NCI-H1105 (cell line): ENCODE results near the gene RAB35.

Source experiments
- DNase-seq: peaks from one replicate; lab custom pipeline; 2025; lab: John Stamatoyannopoulos, UW

The RAB35 gene

GRCh38 chr12:120132863-120133385, 16.4 kb upstream of the RAB35 start:
- DNase-seq: no peak

- DNase-seq: no peak
These were observed 15.7 kb upstream of the RAB35 start for GRCh38 chr12:120132054-120132836.

- no peak for DNase-seq
These were observed 14.6 kb upstream of the RAB35 start for GRCh38 chr12:120131116-120131515.

DNA sequence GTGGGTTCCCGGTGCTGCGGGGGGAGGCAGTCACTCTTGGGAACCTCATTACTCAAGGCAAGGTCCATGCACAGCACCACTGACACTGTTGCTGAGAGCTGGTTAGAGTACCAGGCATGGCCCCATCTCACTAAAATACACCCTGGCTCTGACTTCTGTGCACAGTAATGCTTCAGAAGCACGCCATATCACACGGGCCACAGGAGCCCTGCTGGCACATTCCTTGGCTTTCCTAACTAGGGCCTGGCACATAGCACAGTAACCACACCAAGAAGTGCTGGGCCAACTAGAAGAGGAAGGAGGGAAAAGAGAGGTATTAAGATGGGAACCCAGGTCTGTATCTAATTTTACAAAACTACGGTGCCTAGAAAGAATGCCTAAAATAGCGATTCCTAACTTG, 13.5 kb upstream of the RAB35 start:
- DNase-seq: no peak

GRCh38 chr12:120126635-120127005, 10.1 kb upstream of the RAB35 start:
- no peak for DNase-seq

- DNase-seq: no peak
These were observed 9.5 kb upstream of the RAB35 start for GRCh38 chr12:120125792-120126634.

GRCh38 chr12:120125029-120125428, 8.5 kb upstream of the RAB35 start:
- no peak for DNase-seq

DNA sequence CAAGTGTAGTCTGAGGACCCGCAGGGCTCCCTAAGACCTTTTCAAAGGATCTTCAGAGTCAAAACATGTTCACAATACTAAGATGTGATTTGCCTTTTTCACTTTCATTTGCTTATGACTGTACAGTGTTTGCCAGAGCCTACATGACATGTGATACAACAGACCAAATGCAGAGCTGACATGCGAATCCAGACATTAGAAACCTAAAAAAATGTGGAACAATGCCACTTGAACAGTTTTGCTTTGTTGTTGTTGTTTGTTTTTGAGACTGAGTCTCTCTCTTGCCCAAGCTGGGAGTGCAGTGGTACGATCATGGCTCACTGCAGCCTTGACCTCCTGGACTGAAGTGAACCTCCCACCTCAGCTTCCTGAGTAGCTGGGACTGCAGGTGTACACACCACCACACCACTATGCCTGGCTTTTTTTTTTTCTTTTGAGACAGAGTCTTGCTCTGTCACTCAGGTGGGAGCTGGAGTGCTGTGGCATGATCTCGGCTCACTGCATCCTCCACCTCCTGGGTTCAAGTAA, 5.3 kb upstream of the RAB35 start:
- no peak for DNase-seq

DNA sequence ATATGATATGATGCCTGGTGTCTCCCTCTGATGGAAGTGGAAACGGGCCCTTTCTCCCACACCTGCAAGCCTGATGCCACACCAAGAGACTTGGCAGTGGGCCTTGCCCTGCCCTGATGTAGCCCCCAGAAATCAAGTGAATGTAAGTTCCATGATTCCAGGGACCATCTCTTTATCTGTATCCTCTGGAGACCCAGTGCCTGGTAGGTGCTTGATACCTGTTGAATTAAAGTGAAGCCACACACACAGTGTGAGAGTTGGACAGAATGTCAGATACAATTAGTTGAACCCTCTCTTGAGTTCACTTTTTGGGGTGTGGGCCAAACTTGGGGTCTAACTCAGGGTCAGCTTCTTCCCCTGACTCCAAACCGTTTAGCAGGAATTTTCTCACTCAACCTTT, 4.8 kb upstream of the RAB35 start:
- no peak for DNase-seq

DNA sequence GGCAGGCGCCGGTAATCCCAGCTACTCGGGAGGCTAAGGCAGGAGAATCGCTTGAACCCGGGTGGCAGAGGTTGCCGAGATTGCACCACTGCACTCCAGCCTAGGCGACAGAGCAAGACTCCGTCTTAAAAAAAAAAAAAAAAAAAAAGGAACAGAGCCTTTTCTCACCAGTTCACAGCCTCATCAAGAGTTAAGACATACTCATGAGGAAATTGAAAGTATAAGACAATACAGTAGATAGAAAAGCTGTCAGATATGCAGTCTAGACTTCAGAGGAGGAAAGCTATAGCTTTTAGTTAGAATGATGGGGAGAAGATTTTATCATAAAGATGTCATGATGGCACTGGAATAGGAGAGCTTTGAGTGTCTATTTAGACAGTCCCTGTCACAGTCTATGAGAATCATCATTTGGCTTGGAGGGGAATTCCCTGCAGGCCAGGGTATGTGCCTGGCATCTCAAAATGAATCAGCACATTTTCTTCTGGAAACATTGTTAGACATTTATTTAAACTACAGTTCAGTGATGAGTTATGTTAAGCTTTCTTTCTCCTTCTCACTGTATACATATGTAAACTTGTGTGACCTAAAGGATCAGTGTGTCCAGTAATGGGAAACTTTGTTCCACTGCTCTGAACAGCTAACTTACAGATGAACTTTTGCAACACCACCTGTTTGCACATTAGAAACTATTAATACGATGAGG, 2.9 kb upstream of the RAB35 start:
- DNase-seq: no peak

DNA sequence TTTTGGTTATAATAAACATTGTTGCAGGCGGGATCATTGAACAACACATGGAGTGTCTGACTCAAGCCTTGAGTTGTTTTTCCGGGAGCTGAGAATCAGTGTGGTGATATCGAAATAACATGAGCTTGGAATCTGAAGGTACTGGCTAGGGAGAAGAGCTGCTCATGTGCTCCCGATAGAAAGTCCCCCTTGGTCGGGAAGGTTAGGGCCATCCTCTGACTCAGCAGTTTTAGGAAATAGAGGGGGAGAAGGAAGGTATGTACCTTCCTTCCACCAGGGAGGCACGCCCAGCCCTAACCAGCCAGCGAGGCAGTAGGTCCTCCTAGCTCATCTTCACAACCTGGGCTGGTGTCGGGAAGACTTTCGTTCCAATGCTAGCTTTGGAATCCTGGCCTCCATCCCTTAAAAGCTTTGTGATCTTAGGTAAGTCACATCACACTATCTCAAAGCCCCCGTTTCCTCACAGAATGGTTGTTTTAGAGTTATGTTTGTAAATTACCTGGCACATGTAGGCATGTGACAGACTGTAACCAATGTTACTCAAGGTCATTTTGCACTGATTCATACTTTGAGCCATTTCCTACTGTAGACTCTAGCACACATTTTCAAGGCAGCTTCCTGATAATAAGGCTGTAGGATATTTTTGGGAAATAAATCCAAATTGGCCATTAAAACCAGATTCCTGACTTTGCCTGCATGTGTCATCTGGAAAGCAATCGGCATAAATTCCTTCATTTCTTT, 1.9 kb upstream of the RAB35 start:
- no peak for DNase-seq

- DNase-seq: no peak
These were observed 1.4 kb upstream of the RAB35 start for GRCh38 chr12:120117961-120118320.

DNA sequence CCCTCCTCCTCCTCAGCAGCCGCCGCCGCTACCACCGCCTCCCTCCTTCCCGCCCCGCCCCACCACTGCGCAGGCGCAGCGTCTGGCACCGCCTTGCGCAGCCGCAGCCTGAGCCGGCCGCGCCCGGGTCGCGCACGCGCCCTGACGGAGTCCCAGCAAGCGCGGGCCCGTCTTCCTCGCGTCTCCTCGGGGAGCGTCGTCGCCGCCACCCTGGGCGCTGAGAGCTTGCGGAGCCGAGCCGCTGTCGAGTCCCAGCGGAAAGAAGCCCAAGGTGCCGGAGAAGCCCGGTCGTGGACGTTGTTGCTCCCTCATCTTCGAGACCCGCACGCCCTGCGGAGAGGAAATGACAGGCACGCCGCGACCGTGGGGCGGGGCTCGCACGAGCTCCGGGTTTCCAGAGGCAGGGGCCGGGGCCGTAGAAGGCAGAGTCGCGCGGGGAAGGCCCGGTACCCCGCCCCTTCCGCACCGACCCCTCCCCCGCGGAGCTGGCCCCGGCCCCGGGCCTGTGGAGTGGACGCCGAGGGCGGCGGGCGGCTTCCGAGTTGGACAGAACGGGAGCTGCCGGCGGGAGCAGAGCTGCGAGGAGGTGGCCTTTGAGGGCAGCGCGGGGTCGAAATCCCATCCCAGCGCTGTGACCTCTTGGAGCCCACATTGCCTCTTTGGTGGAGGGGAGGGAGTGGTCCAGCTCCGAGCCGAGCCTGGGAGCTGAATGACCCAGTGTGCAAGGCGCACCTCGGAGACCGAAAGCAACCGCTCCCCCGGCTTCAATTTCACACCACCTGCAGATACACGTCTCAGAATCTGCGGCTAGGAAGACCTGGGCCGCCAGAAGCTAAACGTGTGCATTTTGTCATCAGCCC, 469 bp upstream of the RAB35 start:
- peak; percentile 89 for DNase-seq

DNA sequence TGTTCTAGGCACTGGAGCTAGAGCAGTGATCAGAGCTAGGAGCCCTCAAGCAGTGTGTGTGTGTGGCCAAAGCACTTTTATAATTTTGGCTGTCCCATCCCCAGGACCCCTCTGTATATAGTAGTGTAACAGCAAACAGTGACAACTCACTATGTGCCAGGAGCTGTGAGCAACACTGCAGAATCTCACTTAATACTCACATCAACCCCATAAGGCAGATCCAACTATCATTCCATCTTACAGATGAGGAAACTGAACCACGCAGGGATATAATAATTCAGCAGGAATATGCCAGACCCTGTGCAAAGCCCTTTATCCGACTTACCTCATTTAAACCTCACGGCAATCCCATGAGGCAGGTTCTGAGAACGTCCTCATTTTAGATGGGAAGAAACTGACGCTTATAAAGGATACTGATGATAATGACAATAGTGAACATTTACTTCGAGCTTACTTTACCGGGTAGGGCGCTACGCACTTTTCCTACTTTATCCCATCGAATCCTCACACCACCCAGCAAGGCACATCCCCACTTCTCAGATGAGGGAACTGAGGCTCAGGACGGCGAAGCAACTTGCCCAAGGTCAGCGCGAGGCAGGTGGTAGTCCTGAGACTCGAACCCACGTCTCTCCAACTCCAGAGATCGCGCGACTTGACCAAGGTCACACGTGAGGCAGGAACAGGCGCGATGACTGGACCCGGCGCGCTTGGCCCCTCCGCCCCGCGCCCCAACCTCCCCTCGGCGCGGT, 687 bp downstream of the RAB35 start:
- no peak for DNase-seq

DNA sequence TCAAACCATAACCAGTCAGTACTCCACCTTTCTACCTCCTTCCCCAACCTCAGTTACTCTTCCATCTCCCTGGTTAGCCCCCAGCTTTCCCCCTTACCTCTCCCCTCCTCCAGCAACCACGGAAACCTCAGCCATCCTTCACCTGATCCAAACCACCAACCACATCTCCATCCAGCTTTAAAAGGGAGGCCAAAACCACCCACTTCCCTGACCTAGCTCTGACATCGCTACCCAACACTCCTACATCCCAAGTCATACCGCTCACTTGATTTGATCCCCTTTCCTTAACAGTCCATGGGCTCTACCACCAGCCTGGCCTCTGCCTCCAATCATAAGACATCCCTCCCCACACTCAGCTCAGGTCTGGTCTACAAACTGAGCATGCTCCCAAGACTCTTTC, 1.5 kb downstream of the RAB35 start:
- DNase-seq: no peak

DNA sequence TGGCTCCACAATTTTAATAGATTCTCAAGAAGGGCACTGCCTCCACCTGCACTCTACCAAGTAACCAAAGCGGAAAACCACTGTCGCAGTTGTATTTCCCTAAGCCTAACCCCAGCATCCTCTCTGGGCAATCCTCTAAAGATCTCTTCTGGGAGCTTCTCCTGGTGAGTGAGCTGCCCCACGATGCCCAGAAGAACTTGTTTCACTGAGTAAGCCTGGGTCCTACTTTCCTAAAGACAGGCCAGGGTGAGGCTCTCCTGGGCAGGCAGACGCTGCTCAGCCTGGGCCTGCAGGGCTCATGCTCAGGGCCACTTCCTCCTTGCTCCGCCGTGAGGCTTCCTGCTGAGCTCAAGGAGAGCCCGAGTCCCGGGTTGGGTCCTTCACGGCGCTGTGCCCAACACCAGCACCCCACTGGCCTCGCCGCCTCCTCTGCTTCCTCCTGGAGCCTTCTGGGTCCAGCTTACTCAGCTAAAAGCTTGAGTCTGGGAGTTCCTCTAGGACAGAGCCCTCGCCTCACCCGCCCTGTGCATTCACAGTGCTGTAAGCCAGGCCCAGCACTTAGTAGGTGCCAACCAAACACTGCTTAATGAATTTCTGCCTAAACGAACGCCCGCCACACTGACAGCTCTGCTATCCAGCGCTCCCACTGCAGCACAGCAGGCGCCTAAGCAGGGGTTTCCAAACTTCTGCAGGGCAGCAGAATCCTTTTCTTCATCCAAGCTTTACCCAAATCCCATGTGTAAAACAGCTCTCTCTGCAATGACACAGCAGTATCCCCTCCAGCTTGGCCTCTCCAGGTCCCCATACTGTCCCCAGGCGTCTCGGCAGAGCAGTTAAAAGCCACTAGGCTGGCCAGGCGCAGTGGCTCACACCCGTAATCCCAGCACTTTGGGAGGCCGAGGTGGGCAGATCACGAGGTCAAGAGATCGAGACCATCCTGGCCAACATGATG, 5.7 kb downstream of the RAB35 start:
- DNase-seq: no peak

GRCh38 chr12:120109570-120110267, 6.8 kb downstream of the RAB35 start:
- no peak for DNase-seq

- no peak for DNase-seq
These were observed 10.4 kb downstream of the RAB35 start for GRCh38 chr12:120106151-120106550.
